ENCODE measurements around the gene TMC1.
"Not testable (repeated sequence)": the region's sequence is repeated elsewhere in the genome, so short reads cannot be mapped to it uniquely, and the experiment has no call there.

The TMC1 gene

DNA sequence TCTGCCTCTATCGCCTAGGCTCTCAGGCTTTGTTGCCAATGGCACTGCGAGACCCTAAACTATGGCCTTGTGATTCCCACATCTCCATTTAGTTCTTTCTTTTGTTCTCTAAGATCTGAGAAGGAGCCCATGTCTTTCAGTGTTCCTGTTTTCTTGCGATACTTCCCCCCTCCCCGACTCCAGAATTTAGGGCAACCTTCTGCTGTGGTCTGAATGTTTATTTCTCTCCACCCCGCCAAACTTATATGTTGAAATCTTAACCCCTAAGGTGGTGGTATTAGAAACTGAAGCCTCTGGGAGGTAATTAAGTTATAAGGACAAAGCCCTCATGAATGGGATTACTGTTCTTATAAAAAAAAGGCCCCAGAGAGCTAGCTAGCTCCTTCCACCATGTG lies 6.4 kb downstream of the TMC1 start:
- Histone ChIP-seq H3K27me3 (replicated peaks; ENCODE audit: control insufficient read depth, insufficient read depth, low read length) (no peaks in the 10 kb centered on the region), H3K9me3 (ENCODE audit: control insufficient read depth, low read length) (peaks cover 5% of the 10 kb centered on the region), H3K4me3 (ENCODE audit: low read length) (peak overlapping the region; percentile 76), H3K9ac (ENCODE audit: low read length) (peak overlapping the region; percentile 86), H3K36me3 (ENCODE audit: control insufficient read depth, insufficient read depth, low read length, severe bottlenecking) (no peaks in the 10 kb centered on the region), H3K4me1 (ENCODE audit: control insufficient read depth, insufficient read depth, low read length) (peaks cover 27% of the 10 kb centered on the region)
- peak; percentile 47 for DNase-seq (ENCODE audit: low read depth)

DNA sequence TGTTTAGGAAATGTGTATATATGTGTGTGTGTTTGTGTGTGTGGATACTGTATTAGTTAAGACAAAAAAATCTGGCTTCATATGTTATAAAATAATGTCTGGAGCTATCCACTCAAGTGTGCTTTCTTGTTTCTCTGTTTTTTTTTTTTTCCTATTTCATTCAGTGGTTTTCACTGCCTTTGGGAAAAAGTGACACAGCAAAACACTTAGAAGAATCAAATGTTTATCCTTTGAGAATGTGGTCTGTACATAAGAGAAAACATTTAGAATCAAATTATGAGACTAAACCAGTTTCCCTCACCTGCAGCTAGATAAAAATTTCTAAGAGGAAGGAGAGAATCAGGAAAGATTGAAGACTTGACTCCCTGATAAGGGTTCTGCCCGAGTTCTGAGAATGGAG lies 8.1 kb downstream of the TMC1 start:
- no peak for DNase-seq (ENCODE audit: low read depth)
- no peaks in the 10 kb centered on the region for H3K36me3 ChIP-seq (ENCODE audit: control insufficient read depth, insufficient read depth, low read length, severe bottlenecking)
- H3K9ac ChIP-seq (ENCODE audit: low read length): no peak overlapping the region
- peaks cover 5% of the 10 kb centered on the region for H3K9me3 ChIP-seq (ENCODE audit: control insufficient read depth, low read length)
- H3K4me3 ChIP-seq (ENCODE audit: low read length): no peak overlapping the region
- peaks cover 27% of the 10 kb centered on the region for H3K4me1 ChIP-seq (ENCODE audit: control insufficient read depth, insufficient read depth, low read length)
- no peaks in the 10 kb centered on the region for H3K27me3 ChIP-seq (replicated peaks; ENCODE audit: control insufficient read depth, insufficient read depth, low read length)

GRCh38 chr9:72533322-72533721 lies 11.9 kb downstream of the TMC1 start:
- DNase-seq (ENCODE audit: low read depth): no peak
- Histone ChIP-seq H3K9ac (ENCODE audit: low read length) (no peak overlapping the region), H3K27me3 (replicated peaks; ENCODE audit: control insufficient read depth, insufficient read depth, low read length) (no peaks in the 10 kb centered on the region), H3K4me1 (ENCODE audit: control insufficient read depth, insufficient read depth, low read length) (peaks cover 3% of the 10 kb centered on the region), H3K36me3 (ENCODE audit: control insufficient read depth, insufficient read depth, low read length, severe bottlenecking) (no peaks in the 10 kb centered on the region), H3K9me3 (ENCODE audit: control insufficient read depth, low read length) (peaks cover 11% of the 10 kb centered on the region), H3K4me3 (ENCODE audit: low read length) (no peak overlapping the region)

- Histone ChIP-seq H3K4me3 (ENCODE audit: low read length) (no peak overlapping the region), H3K9ac (ENCODE audit: low read length) (no peak overlapping the region), H3K9me3 (ENCODE audit: control insufficient read depth, low read length) (peaks cover 11% of the 10 kb centered on the region), H3K4me1 (ENCODE audit: control insufficient read depth, insufficient read depth, low read length) (peaks cover 4% of the 10 kb centered on the region), H3K36me3 (ENCODE audit: control insufficient read depth, insufficient read depth, low read length, severe bottlenecking) (no peaks in the 10 kb centered on the region), H3K27me3 (replicated peaks; ENCODE audit: control insufficient read depth, insufficient read depth, low read length) (no peaks in the 10 kb centered on the region)
- DNase-seq (ENCODE audit: low read depth): no peak
Measured at GRCh38 chr9:72534931-72535330, 13.5 kb downstream of the TMC1 start.

DNA sequence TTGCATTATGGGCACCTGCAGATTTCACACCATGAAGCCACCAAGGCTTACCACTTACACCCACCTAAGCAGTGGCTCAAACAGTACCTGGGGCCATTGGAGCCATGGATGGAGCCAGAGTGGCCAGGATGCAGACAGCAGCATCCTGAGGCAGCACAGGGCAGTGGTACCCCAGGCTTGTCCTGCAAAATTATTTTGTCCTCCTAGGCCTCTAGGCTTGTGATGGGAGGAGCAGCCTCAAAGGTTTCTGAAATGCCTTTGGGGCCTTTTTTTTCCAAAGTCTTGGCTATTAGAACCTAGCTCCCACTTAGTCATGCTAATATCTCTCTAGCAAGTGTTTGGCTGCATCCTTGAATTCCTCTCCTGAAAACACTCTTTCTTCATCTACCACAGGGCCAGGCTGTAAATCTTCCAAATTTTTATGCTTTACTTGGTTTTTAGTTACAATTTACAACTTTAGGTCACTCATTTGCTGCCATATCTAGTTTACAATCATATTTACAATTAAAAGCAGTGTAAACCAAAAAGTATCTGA lies 15.7 kb downstream of the TMC1 start:
- no peaks in the 10 kb centered on the region for H3K36me3 ChIP-seq (ENCODE audit: control insufficient read depth, insufficient read depth, low read length, severe bottlenecking)
- H3K4me1 ChIP-seq (ENCODE audit: control insufficient read depth, insufficient read depth, low read length): peaks cover 11% of the 10 kb centered on the region
- no peak overlapping the region for H3K9ac ChIP-seq (ENCODE audit: low read length)
- no peak for DNase-seq (ENCODE audit: low read depth)
- no peak overlapping the region for H3K4me3 ChIP-seq (ENCODE audit: low read length)
- peaks cover 6% of the 10 kb centered on the region for H3K9me3 ChIP-seq (ENCODE audit: control insufficient read depth, low read length)
- H3K27me3 ChIP-seq (replicated peaks; ENCODE audit: control insufficient read depth, insufficient read depth, low read length): no peaks in the 10 kb centered on the region

DNA sequence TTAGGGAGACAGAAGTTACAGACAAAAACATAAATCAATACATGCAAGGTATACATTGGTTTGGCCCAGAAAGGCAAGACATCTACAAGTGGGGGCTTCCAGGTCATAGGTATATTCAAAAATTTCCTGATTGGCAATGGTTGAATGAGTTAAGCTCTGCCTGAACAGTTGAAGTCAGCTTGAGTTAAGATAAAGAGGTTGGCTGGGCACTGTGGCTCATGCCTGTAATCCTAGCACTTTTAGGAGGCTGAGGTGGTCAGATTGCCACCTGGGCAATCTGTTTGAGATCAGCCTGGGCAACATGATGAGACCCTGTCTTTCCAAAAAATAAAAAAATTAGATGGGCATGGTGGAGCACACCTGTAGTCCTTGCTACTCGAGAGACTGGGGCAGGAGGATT lies 16.3 kb downstream of the TMC1 start:
- no peaks in the 10 kb centered on the region for H3K27me3 ChIP-seq (replicated peaks; ENCODE audit: control insufficient read depth, insufficient read depth, low read length)
- H3K4me3 ChIP-seq (ENCODE audit: low read length): no peak overlapping the region
- H3K9me3 ChIP-seq (ENCODE audit: control insufficient read depth, low read length): peaks cover 6% of the 10 kb centered on the region
- H3K9ac ChIP-seq (ENCODE audit: low read length): no peak overlapping the region
- DNase-seq (ENCODE audit: low read depth): no peak
- peaks cover 11% of the 10 kb centered on the region for H3K4me1 ChIP-seq (ENCODE audit: control insufficient read depth, insufficient read depth, low read length)
- no peaks in the 10 kb centered on the region for H3K36me3 ChIP-seq (ENCODE audit: control insufficient read depth, insufficient read depth, low read length, severe bottlenecking)

DNA sequence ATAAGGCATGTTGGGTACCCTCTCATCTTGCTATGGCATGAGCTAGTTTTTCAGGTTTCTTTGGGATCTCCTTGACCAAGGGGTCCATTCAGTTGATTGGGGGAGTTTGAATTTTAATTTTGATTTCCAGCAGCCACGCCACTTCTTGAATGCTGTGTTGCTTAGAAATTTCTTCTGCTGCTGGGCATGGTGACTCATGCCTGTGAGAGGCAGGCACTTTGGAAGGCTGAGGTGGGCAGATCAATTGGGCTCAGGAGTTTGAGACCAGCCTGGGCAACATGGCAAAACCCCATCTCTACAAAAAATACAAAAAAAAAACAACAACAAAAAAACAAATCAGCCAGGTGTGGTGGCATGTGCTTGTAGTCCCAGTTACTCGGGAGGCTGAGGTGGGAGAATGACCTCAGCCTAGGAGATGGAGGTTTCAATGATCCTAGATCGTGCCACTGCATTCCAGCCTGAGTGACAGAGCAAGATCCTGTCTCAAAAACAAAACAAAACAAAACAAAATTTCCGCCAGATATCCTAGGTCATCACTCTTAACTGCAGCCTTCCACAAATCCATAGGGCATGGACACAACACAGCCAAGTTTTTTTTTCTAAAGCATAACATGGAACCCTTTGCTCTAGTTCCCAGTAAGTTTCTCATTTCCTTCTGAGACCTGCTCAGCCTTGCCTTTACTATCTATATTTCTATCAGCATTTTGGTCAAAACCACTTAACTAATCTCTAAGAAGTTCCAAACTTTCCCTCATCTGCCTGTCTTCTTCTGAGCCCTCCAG lies 17.7 kb downstream of the TMC1 start:
- no peak overlapping the region for H3K9ac ChIP-seq (ENCODE audit: low read length)
- H3K27me3 ChIP-seq (replicated peaks; ENCODE audit: control insufficient read depth, insufficient read depth, low read length): no peaks in the 10 kb centered on the region
- no peak overlapping the region for H3K4me3 ChIP-seq (ENCODE audit: low read length)
- peaks cover 6% of the 10 kb centered on the region for H3K9me3 ChIP-seq (ENCODE audit: control insufficient read depth, low read length)
- H3K4me1 ChIP-seq (ENCODE audit: control insufficient read depth, insufficient read depth, low read length): peaks cover 11% of the 10 kb centered on the region
- no peak for DNase-seq (ENCODE audit: low read depth)
- H3K36me3 ChIP-seq (ENCODE audit: control insufficient read depth, insufficient read depth, low read length, severe bottlenecking): no peaks in the 10 kb centered on the region

- H3K4me3 ChIP-seq (ENCODE audit: low read length): no peak overlapping the region
- H3K36me3 ChIP-seq (ENCODE audit: control insufficient read depth, insufficient read depth, low read length, severe bottlenecking): no peaks in the 10 kb centered on the region
- H3K27me3 ChIP-seq (replicated peaks; ENCODE audit: control insufficient read depth, insufficient read depth, low read length): no peaks in the 10 kb centered on the region
- H3K4me1 ChIP-seq (ENCODE audit: control insufficient read depth, insufficient read depth, low read length): peaks cover 11% of the 10 kb centered on the region
- H3K9ac ChIP-seq (ENCODE audit: low read length): no peak overlapping the region
- peaks cover 6% of the 10 kb centered on the region for H3K9me3 ChIP-seq (ENCODE audit: control insufficient read depth, low read length)
- no peak for DNase-seq (ENCODE audit: low read depth)
Measured at GRCh38 chr9:72539824-72540347, 18.5 kb downstream of the TMC1 start.

DNA sequence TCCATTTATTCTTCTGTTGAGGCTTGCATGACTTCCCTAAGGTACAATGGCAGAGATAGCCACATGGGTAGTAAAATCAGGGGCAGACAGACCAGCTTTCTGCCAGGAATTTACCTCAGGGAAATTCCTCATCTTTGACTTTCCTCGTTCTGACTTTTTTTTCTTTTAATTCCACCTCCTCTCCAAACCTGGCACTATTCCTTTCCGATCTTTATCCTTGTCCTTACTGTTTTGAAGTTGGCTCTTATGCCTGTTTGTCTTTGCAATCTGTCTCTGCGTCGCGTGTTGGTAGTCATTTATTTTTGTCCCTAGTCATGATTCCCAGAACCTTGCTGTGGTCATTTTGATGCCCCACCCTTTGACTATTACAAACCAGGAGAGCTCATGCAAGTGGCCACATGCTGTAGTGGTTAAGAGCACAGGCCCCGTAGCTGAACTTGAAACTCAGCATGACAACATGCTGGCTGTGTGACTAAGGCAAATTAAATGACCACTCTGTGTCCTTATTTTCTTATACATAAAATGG lies 19.0 kb downstream of the TMC1 start:
- no peak for DNase-seq (ENCODE audit: low read depth)
- Histone ChIP-seq H3K36me3 (ENCODE audit: control insufficient read depth, insufficient read depth, low read length, severe bottlenecking) (no peaks in the 10 kb centered on the region), H3K27me3 (replicated peaks; ENCODE audit: control insufficient read depth, insufficient read depth, low read length) (no peaks in the 10 kb centered on the region), H3K4me3 (ENCODE audit: low read length) (no peak overlapping the region), H3K9ac (ENCODE audit: low read length) (no peak overlapping the region), H3K9me3 (ENCODE audit: control insufficient read depth, low read length) (peaks cover 6% of the 10 kb centered on the region), H3K4me1 (ENCODE audit: control insufficient read depth, insufficient read depth, low read length) (peaks cover 11% of the 10 kb centered on the region)

DNA sequence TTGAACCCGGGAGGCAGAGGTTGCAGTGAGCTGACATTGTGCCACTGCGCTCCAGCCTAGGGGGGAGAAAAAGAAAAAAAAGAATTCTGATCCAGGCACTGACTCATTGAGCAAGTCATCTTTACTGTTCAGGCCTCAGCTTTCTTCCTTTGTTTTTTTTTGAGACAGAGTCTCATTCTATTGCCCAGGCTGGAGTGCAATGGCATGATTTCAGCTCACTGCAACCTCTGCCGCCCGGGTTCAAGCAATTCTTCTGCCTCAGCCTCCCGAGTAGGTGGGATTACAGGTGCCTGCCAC lies 21.1 kb downstream of the TMC1 start:
- DNase-seq (ENCODE audit: low read depth): peak; percentile 65
- not testable (repeated sequence) for H3K9ac ChIP-seq (ENCODE audit: low read length); H3K27me3 ChIP-seq (replicated peaks; ENCODE audit: control insufficient read depth, insufficient read depth, low read length); H3K4me3 ChIP-seq (ENCODE audit: low read length); H3K9me3 ChIP-seq (ENCODE audit: control insufficient read depth, low read length); H3K36me3 ChIP-seq (ENCODE audit: control insufficient read depth, insufficient read depth, low read length, severe bottlenecking)
- H3K4me1 ChIP-seq (ENCODE audit: control insufficient read depth, insufficient read depth, low read length): peaks cover 11% of the 10 kb centered on the region

- Histone ChIP-seq H3K9me3 (ENCODE audit: control insufficient read depth, low read length) (no peaks in the 10 kb centered on the region), H3K4me3 (ENCODE audit: low read length) (no peak overlapping the region), H3K27me3 (replicated peaks; ENCODE audit: control insufficient read depth, insufficient read depth, low read length) (no peaks in the 10 kb centered on the region), H3K9ac (ENCODE audit: low read length) (no peak overlapping the region), H3K36me3 (ENCODE audit: control insufficient read depth, insufficient read depth, low read length, severe bottlenecking) (no peaks in the 10 kb centered on the region), H3K4me1 (ENCODE audit: control insufficient read depth, insufficient read depth, low read length) (peaks cover 11% of the 10 kb centered on the region)
- DNase-seq (ENCODE audit: low read depth): no peak
Measured at GRCh38 chr9:72542917-72543316, 21.5 kb downstream of the TMC1 start.
